HUDEP-2 (cell line): ENCODE data around the gene HDAC8.
A peak's percentile ranks its signal among the peaks of the same experiment; 100 is the strongest.

Experiments used
- DNase-seq, 76 experiments: peaks; one replicate each; lab custom pipeline; 2025; ENCODE audit not compliant: unreplicated experiment in 76 of 76; lab: John Stamatoyannopoulos, UW

Gene HDAC8

DNA sequence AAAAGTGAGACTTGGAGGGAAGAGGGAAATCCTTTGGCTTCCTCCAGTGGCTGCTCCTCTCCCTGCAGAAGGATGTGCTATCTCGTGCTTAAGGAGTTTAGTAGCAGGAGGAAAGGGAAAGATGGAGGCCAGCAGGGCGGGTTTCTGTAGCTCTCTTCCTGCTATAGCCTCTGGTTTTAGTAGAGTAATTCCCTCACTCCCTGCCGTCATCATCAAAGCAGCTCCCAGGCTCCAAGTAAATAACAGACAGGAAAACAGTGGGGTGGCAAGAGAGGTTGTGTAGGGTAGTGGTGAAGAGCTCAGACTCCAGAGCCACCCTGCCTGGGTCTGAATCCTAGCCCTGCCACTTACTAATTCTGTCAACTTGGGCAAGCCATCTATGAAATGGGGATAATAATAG, 185.4 kb downstream of the HDAC8 start:
- no peak for DNase-seq

DNA sequence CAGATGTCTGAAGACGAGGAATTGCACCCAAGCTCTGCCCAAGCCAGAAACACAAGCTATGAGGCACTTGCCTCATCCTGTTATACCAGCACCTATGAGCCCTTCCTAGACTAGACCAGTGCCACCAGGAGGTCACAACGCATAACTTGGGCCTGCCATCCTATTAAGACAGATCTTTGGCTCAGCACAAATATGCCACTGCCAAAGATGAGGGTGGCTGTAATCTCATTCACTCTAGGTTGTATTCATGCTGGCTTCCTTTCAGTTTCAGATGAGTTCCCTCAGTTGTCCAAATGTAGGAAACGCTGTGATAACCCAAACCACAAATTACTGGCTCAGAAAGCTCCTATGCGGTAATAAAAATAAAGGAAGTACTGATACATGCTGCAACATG, 190.4 kb downstream of the HDAC8 start:
- no peak for DNase-seq

- DNase-seq = no peak
Observed at GRCh38 chrX:72381439-72382201, 191.0 kb downstream of the HDAC8 start.

GRCh38 chrX:72376124-72376523, 196.5 kb downstream of the HDAC8 start:
- no peak for DNase-seq

- no peak for DNase-seq
Observed at GRCh38 chrX:72373136-72373535, 199.5 kb downstream of the HDAC8 start.

GRCh38 chrX:72372735-72373134, 199.9 kb downstream of the HDAC8 start:
- no peak for DNase-seq

GRCh38 chrX:72371405-72371804, 201.2 kb downstream of the HDAC8 start:
- no peak for DNase-seq

GRCh38 chrX:72368796-72369195, 203.8 kb downstream of the HDAC8 start:
- DNase-seq = no peak

DNA sequence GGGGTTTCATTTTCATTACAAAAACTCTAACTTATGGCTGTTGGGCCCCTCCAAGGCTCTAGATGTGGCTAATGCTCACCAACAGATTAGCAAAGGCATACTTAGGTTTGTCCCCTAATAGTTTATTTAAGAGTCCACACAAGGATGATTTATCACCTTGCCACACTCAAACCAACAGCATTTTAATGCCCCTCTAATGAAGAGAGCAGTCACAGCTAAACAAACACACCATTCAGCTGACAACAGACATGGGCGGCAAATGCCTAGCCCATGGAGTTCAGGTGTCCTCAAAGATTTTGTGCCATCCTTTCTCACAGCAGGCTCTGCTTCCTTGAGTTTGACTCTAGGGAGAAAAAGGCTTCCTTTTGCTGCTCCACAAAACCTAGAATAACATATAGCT, 205.1 kb downstream of the HDAC8 start:
- no peak for DNase-seq

DNA sequence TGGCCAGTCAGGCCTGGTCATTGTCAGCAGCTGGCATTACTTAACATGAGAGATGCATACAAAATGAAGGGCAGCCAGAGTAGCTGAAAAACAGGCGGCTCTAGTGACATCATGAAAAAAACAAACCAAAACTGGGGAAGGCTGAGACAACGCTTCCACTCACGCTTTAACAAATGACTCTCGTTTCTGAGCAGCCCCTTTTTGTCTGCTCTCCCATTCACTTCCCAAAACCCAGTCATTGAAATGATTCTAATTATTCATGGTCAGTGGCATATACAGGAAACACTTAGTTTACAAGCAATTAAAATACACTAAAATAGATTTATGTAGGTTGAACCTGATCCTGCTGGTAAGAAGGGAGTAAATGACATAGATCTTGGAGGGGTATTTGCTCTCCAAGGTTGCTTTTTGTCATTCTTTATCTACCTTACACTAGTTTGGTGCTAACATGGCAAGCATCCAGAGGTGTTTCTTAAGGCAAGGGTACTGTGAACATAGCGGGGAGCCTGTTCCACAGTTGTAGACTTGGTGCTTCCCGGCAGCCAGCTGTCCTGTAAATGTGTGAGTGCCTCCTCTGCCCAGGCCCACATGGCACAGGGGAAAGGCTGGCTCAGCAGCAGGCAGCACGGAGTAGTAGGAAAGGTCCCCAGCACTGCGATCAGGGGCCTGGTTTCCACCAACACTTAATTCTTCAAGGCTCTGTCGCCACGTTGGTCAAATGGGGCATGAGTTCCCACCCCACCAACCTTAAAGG, 205.8 kb downstream of the HDAC8 start:
- DNase-seq = no peak

DNA sequence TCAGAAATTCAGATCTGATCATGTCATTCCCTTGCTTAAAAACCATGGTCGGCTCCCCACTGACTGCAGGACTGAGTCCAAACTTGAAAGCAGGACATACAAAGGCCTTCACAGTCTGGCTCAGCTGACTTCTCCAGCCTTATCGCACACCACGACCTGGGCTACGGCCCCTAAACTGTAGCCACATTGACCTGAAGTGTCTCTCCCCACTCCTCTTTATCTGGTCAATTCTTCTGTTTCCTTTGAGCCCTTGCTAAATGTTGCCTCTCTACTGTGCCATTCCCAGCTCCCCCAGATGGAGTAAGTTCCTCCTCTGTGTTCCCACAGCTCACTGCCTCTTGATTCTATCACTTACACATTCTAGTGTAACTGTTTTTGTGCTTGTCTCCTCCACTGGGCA, 206.5 kb downstream of the HDAC8 start:
- DNase-seq = peak in 2 of 76 experiments; percentile 25 to 47

- DNase-seq = no peak
Observed at GRCh38 chrX:72365126-72365525, 207.5 kb downstream of the HDAC8 start.

GRCh38 chrX:72360326-72360725, 212.3 kb downstream of the HDAC8 start:
- DNase-seq = no peak

GRCh38 chrX:72358313-72358712, 214.3 kb downstream of the HDAC8 start:
- no peak for DNase-seq

GRCh38 chrX:72352786-72353185, 219.9 kb downstream of the HDAC8 start:
- DNase-seq = no peak

DNA sequence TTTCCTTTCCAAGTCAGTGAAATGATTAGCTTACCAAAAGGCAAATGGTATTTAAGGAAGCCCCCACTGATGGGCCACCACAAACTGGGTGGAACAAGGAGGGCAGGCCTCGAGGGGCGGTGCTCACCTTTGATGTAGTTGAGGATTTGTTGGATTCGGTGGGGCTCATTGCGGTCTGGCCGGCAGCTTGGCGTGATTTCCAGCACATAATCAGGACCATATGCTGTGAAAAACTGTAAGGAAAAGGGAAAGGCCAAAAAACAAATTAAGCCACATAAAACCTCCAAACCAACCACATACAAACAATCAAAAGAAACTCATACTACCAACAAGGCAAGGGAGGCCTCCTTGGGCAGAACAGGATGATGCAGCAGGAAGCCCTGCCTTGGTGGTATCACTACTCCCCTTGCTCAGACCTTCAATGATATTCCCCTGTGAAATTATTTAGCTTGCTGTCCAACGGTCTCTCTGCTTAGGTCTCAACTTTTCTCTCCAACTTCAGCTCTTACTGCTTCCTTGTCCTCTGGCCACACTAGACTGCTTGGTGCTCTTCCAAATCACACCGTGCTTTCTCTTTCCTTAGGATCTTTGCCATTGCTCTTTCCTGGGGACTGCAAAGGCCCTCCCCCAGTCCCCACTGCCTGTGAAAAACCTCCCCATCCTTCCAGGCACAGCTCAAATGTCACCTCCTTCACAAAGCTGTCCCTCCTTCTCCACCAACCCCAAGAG, 220.9 kb downstream of the HDAC8 start:
- DNase-seq = no peak

GRCh38 chrX:72349190-72349589, 223.5 kb downstream of the HDAC8 start:
- no peak for DNase-seq

GRCh38 chrX:72348247-72348979, 224.2 kb downstream of the HDAC8 start:
- DNase-seq = no peak

DNA sequence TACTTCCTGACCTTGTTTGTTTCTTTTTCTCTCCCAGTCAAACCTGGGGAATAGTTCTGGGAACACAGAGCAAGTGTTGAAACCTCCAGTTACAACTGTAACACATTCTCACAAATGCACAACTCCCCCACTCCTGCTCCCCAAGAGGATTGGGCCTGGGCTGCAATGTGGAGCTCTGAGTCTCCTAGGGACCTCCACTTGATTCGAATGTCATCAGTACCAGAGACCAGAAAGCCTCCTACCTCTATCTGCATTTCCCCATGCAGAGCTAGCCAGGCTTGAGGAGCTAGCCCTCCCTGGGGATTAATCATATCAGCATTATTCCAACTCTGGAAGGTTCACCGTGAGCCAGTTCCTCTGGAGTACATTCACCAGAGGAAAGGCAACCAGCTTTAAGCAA, 225.3 kb downstream of the HDAC8 start:
- DNase-seq = no peak

GRCh38 chrX:72346302-72346949, 226.2 kb downstream of the HDAC8 start:
- no peak for DNase-seq
